Epithelial cell of prostate (primary cell): ENCODE measurements around the gene PRICKLE2.

Source experiments
- DNase-seq: peaks from one replicate; pipeline ENCODE4 v3.0.0-alpha.2; 2011; ENCODE audit warnings: low read depth, low spot score
- H3K27ac ChIP-seq: fragments of 450-650 bp; 2 replicates; pipeline ENCODE4 v1.5.1; 2017; ENCODE audit warnings: mild to moderate bottlenecking

PRICKLE2 gene, protein sequence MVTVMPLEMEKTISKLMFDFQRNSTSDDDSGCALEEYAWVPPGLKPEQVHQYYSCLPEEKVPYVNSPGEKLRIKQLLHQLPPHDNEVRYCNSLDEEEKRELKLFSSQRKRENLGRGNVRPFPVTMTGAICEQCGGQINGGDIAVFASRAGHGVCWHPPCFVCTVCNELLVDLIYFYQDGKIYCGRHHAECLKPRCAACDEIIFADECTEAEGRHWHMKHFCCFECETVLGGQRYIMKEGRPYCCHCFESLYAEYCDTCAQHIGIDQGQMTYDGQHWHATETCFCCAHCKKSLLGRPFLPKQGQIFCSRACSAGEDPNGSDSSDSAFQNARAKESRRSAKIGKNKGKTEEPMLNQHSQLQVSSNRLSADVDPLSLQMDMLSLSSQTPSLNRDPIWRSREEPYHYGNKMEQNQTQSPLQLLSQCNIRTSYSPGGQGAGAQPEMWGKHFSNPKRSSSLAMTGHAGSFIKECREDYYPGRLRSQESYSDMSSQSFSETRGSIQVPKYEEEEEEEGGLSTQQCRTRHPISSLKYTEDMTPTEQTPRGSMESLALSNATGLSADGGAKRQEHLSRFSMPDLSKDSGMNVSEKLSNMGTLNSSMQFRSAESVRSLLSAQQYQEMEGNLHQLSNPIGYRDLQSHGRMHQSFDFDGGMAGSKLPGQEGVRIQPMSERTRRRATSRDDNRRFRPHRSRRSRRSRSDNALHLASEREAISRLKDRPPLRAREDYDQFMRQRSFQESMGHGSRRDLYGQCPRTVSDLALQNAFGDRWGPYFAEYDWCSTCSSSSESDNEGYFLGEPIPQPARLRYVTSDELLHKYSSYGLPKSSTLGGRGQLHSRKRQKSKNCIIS

DNA sequence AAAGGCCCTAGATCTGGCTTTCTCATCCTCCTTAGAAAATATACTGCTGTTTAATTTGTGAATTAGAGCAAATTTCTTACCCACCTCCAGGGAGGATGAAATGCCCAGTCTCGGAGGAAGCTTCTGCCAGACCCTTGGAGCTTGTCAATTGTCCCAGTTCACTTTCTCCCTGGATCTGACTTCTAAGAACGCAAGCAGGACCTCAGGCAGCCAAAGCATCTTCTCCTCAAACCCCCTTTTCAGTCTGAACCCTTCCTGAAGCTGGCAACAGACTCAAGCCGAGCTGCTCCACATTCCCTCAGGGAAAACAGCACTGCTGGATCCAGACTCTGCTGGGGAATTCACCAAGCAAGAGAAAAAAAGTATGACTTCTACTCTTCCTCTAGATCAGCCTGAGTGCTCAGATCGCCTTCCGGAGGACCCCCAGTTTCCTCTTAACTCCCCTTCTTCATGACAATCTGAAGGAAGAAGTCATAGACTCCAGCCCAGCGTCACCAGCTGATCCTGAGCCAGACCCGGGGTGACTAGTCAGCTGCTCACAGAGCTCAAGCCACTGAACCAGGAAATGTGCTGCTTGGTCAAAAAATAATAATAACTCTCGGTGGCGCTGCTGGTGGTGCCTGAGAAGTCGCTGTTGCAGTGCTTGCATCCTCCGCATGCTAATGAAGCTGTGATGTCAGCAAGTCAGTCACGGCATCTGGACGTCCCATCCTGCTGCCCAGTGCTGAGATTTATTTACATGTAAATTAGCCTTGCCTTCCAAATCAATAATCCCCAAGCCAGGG lies at the start of gene PRICKLE2:
TSS of gene PRICKLE2 (minus strand) at position 641 of the 785 bp plus-strand sequence. CDS start 26,539 bp downstream, outside the sequence.
- no peak for DNase-seq
- H3K27ac ChIP-seq = peak within 1 kb of the TSS; percentile 16

DNA sequence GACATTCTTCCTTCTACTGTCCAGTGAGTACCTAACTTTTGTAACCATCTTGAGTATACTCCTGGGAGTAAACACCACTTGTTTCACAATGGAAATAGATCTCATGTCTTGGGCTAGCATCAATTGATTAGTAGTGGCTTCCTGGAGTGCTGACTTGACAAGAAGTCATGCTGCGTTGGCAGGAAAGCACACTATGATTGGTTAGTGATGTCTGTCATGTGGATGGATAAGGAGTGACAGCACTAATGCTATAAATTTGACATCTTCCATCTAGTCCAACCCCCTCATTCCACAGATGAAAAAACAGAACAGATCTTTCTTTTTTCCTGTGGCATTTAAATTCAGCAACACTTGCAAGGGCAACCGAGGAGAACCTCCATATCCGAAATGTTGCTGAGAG lies 47.6 kb upstream of the PRICKLE2 start:
- no peak for DNase-seq
- no peak overlapping the region for H3K27ac ChIP-seq

DNA sequence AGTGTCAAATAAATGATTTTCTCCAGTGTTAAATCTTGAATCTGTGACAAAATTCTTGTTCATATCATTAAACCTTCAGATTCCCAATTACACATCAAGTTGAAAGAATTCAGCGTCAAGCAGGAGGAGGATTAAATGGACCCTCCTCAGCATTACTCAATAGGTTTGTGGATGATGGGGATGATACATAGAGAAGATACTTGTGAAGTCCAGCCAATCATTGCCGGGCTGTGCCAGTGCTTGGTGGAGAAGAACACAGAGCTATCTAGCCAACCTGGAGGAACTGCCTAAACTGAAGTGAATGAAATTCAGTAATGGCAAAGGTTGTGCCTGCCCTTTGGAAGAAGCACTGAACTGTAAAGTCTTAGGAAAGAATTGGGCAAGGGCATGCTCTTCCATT lies 47.0 kb upstream of the PRICKLE2 start:
- DNase-seq = no peak
- no peak overlapping the region for H3K27ac ChIP-seq

GRCh38 chr3:64271631-64272030 lies 46.4 kb upstream of the PRICKLE2 start:
- no peak overlapping the region for H3K27ac ChIP-seq
- DNase-seq = no peak

GRCh38 chr3:64270866-64271260 lies 45.6 kb upstream of the PRICKLE2 start:
- H3K27ac ChIP-seq = no peak overlapping the region
- DNase-seq = no peak

- no peak for DNase-seq
- H3K27ac ChIP-seq = no peak overlapping the region
These were observed 45.0 kb upstream of the PRICKLE2 start for GRCh38 chr3:64270142-64270865.

DNA sequence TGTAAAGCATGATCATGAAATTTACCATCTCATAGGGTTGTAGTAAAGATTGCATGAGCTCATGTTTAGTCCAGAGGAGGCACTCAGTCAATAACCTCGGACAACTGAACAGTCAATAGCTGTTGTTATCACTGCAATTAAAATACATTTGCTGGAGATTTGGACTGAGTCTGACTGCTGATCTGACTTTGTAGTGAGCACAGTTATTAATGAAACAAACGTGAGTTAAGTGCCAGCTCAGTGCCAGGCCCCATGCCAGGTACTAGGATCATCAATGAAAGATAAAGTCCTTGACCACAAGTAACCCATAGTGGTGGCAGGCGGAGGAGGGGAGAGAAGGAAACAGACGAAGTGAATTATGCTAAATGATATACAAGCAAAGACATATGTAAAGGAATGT lies 43.7 kb upstream of the PRICKLE2 start:
- no peak overlapping the region for H3K27ac ChIP-seq
- no peak for DNase-seq

GRCh38 chr3:64267721-64268604 lies 42.7 kb upstream of the PRICKLE2 start:
- peak overlapping the region; percentile 64 for H3K27ac ChIP-seq
- no peak for DNase-seq

GRCh38 chr3:64266983-64267382 lies 41.7 kb upstream of the PRICKLE2 start:
- H3K27ac ChIP-seq = peak overlapping the region; percentile 64
- DNase-seq = no peak

DNA sequence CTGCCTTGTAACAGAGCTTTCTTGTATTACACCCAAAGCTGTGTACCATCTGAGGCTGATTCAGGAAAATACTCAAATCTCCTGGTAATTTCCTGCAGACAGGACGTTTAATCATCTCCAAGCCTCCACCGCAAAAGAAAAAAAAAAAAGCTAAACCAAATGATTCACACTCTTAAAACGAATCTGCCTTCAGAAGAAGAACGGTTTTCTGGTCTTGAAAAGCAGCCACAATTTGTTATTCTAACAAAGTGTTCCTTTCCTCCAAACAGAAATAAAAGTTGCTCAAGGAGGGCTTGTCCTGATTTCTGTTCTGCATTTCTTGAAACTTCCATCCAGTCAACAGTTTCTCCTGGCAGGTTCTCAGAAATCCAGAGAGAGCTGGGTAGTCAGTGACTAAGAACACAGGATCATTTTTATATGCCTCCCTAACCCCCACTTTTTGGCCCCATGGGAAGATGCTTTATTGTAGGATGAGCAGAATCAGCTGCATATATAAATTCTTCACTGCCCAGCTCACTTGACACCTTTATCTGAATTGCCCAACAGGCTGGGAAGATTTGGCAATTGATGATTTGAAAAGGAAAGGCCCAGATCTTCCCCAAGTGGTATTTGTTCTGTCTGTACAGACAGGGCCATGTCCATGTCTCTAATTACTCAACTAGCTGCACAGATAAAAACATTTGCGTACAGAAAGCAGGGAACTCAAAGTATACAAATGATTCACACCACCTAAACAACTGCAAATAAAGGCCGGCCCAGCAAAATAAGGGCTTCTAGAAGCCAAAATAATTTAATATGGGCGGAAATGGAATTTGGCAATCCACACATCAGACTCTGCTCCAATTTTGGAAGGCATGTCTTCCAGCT lies 41.0 kb upstream of the PRICKLE2 start:
- H3K27ac ChIP-seq = peak overlapping the region; percentile 64

DNA sequence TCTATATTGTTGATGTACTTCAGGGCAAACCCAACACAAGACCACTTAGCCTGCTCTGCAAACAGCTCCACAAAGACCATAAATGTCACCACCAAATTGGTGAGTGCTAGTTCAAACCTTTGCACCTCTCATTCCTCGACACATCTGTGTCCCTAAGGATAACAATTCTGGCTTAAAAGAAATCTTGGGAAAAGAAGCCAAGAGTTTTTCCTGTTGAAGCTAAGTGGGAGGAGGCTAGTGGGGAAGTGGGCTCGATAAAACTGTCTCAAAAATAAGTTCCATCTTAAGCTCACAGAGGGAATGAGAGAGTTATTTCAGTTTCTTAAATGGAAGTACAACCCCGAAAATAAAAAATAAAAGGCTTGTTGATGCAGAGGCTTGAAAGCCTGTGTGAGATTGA lies 40.4 kb upstream of the PRICKLE2 start:
- peak overlapping the region; percentile 64 for H3K27ac ChIP-seq

More for the DNA sequence above, 41.0 kb upstream of the PRICKLE2 start:
- peak; percentile 43 for DNase-seq

DNA sequence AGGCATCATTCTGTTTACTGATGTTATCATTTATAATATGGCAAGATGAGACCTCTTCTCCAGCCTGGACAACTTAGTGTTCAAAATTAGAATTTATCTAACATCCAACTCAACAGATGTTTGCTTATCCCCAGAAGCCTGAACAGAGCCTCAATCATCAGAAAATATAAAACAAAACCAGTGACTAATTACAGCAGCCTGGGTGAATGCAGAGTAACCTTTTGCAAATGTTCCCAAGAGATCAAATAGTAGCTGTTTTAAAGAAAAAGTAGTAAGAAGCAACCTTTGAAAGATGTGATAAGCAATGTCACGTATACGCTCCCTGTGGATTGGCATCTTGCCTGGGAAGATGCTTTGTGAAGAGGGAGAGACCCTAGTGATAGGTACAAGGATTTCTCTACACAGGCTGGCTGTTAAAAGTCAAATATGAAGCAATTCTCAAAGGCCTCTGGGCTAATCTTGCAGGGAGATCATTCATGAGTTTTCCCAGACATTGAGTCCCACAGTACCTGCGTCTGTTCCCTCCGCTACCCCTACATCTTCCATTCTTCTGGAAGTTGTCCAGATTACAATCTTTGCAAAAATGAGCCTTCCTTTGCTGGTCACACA lies 39.3 kb upstream of the PRICKLE2 start:
- no peak for DNase-seq
- H3K27ac ChIP-seq = no peak overlapping the region

More for the DNA sequence above, 40.4 kb upstream of the PRICKLE2 start:
- DNase-seq = no peak

DNA sequence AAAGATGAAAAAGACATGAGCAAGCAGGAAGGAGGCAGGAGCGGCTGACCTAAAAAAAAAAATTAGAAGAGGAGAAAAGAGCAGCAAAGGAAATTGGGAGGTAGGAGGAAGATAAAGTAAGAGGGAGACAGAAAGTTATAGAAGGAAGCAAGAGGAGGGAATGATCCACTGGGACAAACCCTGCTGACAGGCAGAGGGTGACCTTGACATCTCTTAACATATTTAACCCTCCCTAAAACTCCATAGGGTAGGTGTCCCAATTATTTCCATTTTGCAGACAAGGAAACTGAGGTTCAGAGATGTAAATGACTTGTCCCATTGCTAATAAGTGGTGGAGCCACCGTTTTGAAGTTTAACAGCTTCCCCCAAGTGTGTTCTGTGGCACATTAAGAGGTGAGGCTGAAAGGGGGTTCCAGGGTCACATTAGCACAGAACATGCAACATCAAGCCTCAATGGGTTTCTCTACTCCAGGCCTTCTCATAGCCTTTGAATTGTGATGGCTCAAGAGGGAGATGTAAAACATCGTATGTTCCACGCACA lies 37.4 kb upstream of the PRICKLE2 start:
- no peak overlapping the region for H3K27ac ChIP-seq
- no peak for DNase-seq

DNA sequence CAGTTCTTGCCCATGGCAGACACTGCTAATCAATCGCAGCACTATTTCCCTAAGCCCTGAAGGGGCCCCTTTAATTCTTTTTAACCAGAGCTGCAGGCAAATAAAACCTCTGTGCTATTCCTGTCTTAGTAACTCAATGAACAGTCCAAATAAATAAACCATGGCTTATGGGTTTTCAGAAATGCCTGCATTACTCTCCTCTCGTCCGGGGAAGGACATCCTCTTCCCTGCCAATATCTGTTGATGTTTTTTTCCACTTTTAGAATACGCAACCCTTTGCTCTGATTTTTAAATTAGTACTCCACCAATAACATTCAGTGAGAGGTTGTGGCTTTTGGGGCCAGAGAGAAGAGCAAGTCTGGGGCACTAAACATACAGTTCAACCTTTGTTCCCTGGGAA lies 35.2 kb upstream of the PRICKLE2 start:
- H3K27ac ChIP-seq = no peak overlapping the region
- DNase-seq = no peak

DNA sequence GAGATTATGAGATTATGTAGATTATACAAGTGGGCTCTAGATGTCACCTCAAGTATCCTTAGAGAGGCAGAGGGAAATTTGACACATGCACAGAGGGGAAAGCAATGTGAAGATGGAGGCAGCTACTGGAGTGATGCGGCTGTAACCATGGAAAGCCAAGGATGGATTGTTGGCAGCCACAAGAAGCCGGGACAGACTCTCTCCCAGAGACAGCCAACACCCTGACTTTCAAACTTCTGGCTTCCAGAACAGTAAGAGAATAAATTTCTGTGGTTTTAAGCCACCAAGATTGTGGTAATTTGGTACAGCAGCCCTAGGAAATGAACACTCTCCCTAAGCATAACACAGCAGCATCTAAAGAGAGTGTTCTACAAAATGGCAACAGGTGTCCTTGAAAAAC lies 34.4 kb upstream of the PRICKLE2 start:
- H3K27ac ChIP-seq = no peak overlapping the region
- DNase-seq = no peak

DNA sequence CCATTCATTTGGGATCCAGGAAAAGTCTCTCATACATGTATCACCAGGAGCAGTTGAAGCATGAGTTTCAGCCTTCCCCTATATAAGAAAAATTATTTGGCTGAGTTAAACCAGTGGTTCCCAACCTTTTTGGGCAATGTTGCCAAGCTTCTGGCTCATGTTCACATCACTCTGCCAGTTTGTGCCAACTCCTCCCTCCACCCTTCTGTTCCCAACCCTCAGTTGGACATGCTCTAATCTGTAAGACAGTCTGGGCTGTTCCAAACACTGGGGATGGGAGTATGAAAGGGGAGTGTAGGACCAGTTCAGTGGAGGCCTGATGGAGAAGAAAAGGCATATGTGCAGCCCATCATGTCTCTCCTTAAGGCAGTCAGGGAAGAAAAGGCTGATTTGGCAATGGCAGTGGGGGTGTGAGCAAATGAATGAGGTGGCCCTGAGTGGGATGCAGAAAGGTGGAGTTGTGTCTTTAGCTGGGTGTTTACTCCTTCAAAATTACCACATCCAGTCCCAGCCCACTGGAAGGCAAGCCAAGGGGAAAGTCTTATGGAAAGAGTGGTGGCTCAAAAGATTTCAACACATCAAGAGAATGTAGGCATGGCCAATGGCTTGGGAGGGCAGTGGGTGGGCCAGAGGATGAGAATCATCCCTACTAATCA lies 32.0 kb upstream of the PRICKLE2 start:
- no peak overlapping the region for H3K27ac ChIP-seq
- DNase-seq = no peak
